SK-N-SH (cell line): ENCODE results near the gene AP3D1. TPM values are rescaled to one million over a fixed set of nuclear protein-coding genes. Genes with fewer than 3 reads are reported as not detected.

Experiments
- CTCF ChIA-PET: fragments of 300-600, 350-600 bp; formaldehyde crosslinking; extraction: SDS; loops from one replicate; lab custom pipeline; 2021; lab: Yijun Ruan, JAX
- POLR2A ChIA-PET: fragments of 350-600 bp; sonication (Branson Sonifier 250); formaldehyde crosslinking; extraction: SDS; loops from one replicate; lab custom pipeline; 2020; ENCODE audit warnings: antibody characterized with exemption, inconsistent platforms; lab: Yijun Ruan, JAX
- DNase-seq: peaks from one replicate; pipeline ENCODE4 v3.0.0; 2012
- H2AFZ ChIP-seq: fragments of 200-600 bp; sonication (generic); 2 replicates; pipeline ENCODE4 v1.8.1; 2016; ENCODE audit warnings: antibody characterized with exemption, mild to moderate bottlenecking, low read depth
- H3F3A ChIP-seq: fragments of 200-600 bp; sonication (generic); replicated peaks from 2 replicates; pipeline ENCODE3; 2016; ENCODE audit warnings: antibody characterized with exemption, mild to moderate bottlenecking; ENCODE audit not compliant: insufficient read depth
- H3K27ac ChIP-seq, 2 experiments: fragments of 200-500 bp in 1 of 2; fragments of 200-600 bp in 1 of 2; sonication (Bioruptor generic) in 1 of 2; sonication (generic), shearing (Covaris generic) in 1 of 2; 2 replicates each; pipeline versions ENCODE4 v1.5.1 to v1.6.1; 2014 to 2016; ENCODE audit warnings: low read depth in 2 of 2, inconsistent platforms in 1 of 2, low read length in 1 of 2, mild to moderate bottlenecking in 1 of 2, mixed read lengths in 1 of 2
- H3K27me3 ChIP-seq: fragments of 200-600 bp; sonication (generic), shearing (Covaris generic); 2 replicates; pipeline ENCODE4 v1.6.1; 2016; ENCODE audit warnings: mixed run types; ENCODE audit not compliant: insufficient read depth
- H3K36me3 ChIP-seq, 2 experiments: fragments of 200-500 bp in 1 of 2; fragments of 200-600 bp in 1 of 2; sonication (Bioruptor generic) in 1 of 2; sonication (generic) in 1 of 2; replicated peaks in 1 of 2; 2 replicates each; pipeline versions ENCODE3 to v1.5.1; 2014 to 2016; ENCODE audit warnings: low read length in 1 of 2, mild to moderate bottlenecking in 1 of 2; ENCODE audit not compliant: insufficient read depth in 2 of 2, control insufficient read depth in 1 of 2
- H3K4me1 ChIP-seq, 2 experiments: fragments of 200-500 bp in 1 of 2; fragments of 200-600 bp in 1 of 2; sonication (Bioruptor generic) in 1 of 2; sonication (generic), shearing (Covaris generic) in 1 of 2; 2 replicates each; pipeline versions ENCODE4 v1.5.1 to v1.6.1; 2014 to 2016; ENCODE audit warnings: low read depth in 1 of 2, low read length in 1 of 2, mixed run types in 1 of 2; ENCODE audit not compliant: insufficient read depth in 2 of 2, control insufficient read depth in 1 of 2
- H3K4me2 ChIP-seq: fragments of 200-600 bp; sonication (generic), shearing (Covaris generic); 2 replicates; pipeline ENCODE4 v1.6.1; 2017; ENCODE audit warnings: mixed run types
- H3K4me3 ChIP-seq, 2 experiments: fragments of 200-500 bp in 1 of 2; fragments of 200-600 bp in 1 of 2; sonication (Bioruptor generic) in 1 of 2; sonication (generic), shearing (Covaris generic) in 1 of 2; 2 replicates each; pipeline versions ENCODE4 v1.5.1 to v1.8.1; 2014 to 2016; ENCODE audit warnings: low read depth in 2 of 2, inconsistent platforms in 1 of 2, low read length in 1 of 2, mild to moderate bottlenecking in 1 of 2, mixed read lengths in 1 of 2, moderate library complexity in 1 of 2
- H3K79me2 ChIP-seq: fragments of 200-600 bp; sonication (generic); 2 replicates; pipeline ENCODE4 v1.8.1; 2017; ENCODE audit warnings: mild to moderate bottlenecking; ENCODE audit not compliant: insufficient read depth
- H3K9ac ChIP-seq: fragments of 200-600 bp; sonication (generic); 2 replicates; pipeline ENCODE4 v1.6.1; 2017; ENCODE audit warnings: mixed run types
- H3K9me2 ChIP-seq: fragments of 200-600 bp; sonication (generic); 2 replicates; pipeline ENCODE4 v1.6.1; 2017; ENCODE audit warnings: mixed run types
- H3K9me3 ChIP-seq: fragments of 200-600 bp; sonication (generic); 2 replicates; pipeline ENCODE4 v1.6.1; 2017; ENCODE audit warnings: mixed run types, mild to moderate bottlenecking, moderate library complexity
- H4K20me1 ChIP-seq: fragments of 200-600 bp; sonication (generic); 2 replicates; pipeline ENCODE4 v1.6.1; 2017; ENCODE audit warnings: mild to moderate bottlenecking, mixed run types; ENCODE audit not compliant: insufficient read depth
- CHD2 ChIP-seq: fragments of 150-350 bp; IDR thresholded peaks from 2 replicates; pipeline ENCODE4 v1.6.1; 2018; ENCODE audit warnings: low read length; ENCODE audit not compliant: partially characterized antibody
- EZH2phosphoT487 ChIP-seq: fragments of 200-600 bp; sonication (generic); IDR thresholded peaks from 2 replicates; pipeline ENCODE4 v1.6.1; 2017; ENCODE audit warnings: low read depth, mixed run types, mild to moderate bottlenecking, antibody characterized with exemption, moderate library complexity, borderline replicate concordance
- FOXM1 ChIP-seq: IDR thresholded peaks from 2 replicates; pipeline ENCODE4 v1.4.0; 2012; ENCODE audit warnings: low read depth, mild to moderate bottlenecking
- MAX ChIP-seq: IDR thresholded peaks from 2 replicates; pipeline ENCODE4 v1.4.0; 2012; ENCODE audit warnings: low read depth
- MXI1 ChIP-seq: IDR thresholded peaks from 2 replicates; pipeline ENCODE4 v1.6.1; 2012; ENCODE audit warnings: mild to moderate bottlenecking, low read depth, low read length, improper control_type of control experiment
- NRF1 ChIP-seq: IDR thresholded peaks from 2 replicates; pipeline ENCODE4 v1.6.1; 2012; ENCODE audit warnings: low read depth, mild to moderate bottlenecking, low read length
- PBX3 ChIP-seq: IDR thresholded peaks from 2 replicates; pipeline ENCODE4; 2012
- RAD21 ChIP-seq: IDR thresholded peaks from 2 replicates; pipeline ENCODE4 v1.6.1; 2012; ENCODE audit warnings: mild to moderate bottlenecking, low read length
- RCOR1 ChIP-seq: fragments of 150-350 bp; IDR thresholded peaks from 2 replicates; pipeline ENCODE4 v1.6.1; 2017; ENCODE audit warnings: antibody characterized with exemption, low read length
- REST ChIP-seq: IDR thresholded peaks from 2 replicates; pipeline ENCODE4 v1.6.1; 2012; ENCODE audit warnings: mild to moderate bottlenecking, low read depth, low read length, moderate library complexity
- SMC3 ChIP-seq: IDR thresholded peaks from 2 replicates; pipeline ENCODE4 v1.6.1; 2012; ENCODE audit warnings: low read depth, low read length, improper control_type of control experiment
- TAF1 ChIP-seq: IDR thresholded peaks from 2 replicates; pipeline ENCODE4 v1.6.1; 2012; ENCODE audit warnings: low read depth, mild to moderate bottlenecking, low read length, moderate library complexity, borderline replicate concordance
- TCF12 ChIP-seq: IDR thresholded peaks from 2 replicates; pipeline ENCODE4 v1.4.0; 2012
- USF1 ChIP-seq: IDR thresholded peaks from 2 replicates; pipeline ENCODE4 v1.4.0; 2012; ENCODE audit warnings: low read depth, borderline replicate concordance
- YY1 ChIP-seq: IDR thresholded peaks from 2 replicates; pipeline ENCODE4 v1.4.0; 2012; ENCODE audit warnings: low read depth, mild to moderate bottlenecking
- ZBTB33 ChIP-seq: IDR thresholded peaks from 2 replicates; pipeline ENCODE4 v1.4.0; 2012; ENCODE audit warnings: low read depth, borderline replicate concordance
- WGBS: methylation state at CpG from one replicate; pipeline ENCODE4 v1.1.6; 2017; ENCODE audit warnings: low lambda C conversion rate; 5-methylcytosine and 5-hydroxymethylcytosine counted together
- polyA plus RNA-seq, 3 experiments: library from polyadenylated mRNA; depleted of rRNA; stranded (reverse); fragments of >200 nt; gene quantifications; 2 replicates each; pipeline ENCODE4 v1.2.3, GENCODE V29; 2012

The AP3D1 gene
- polyA plus RNA-seq, 1 of the 3 experiments (the other 2 are of a cell fraction): 127 TPM

GRCh38 chr19:2187159-2187558 lies 35.8 kb upstream of the AP3D1 start:
- no peak for DNase-seq
- no peak for TF ChIP-seq TCF12
- no peak for TF ChIP-seq USF1
- TF ChIP-seq CHD2: no peak
- TF ChIP-seq PBX3: no peak
- no peak for TF ChIP-seq MXI1
- TF ChIP-seq TAF1: no peak
- no peak for TF ChIP-seq SMC3
- TF ChIP-seq EZH2phosphoT487: no peak
- TF ChIP-seq FOXM1: no peak
- TF ChIP-seq MAX: no peak
- no peak for TF ChIP-seq REST
- no peak for TF ChIP-seq RCOR1
- TF ChIP-seq YY1: no peak
- TF ChIP-seq ZBTB33: no peak
- no peak for TF ChIP-seq RAD21
- no peak for TF ChIP-seq NRF1
- no peak overlapping the region for H3K9ac ChIP-seq
- ChIA-PET POLR2A (interaction anchor here (0.5 kb wide), 1 partner anchor 225 kb away, joined by 5 read pairs; no protein-coding TSS in a partner anchor), CTCF (interaction anchor here (1.0 to 1.1 kb wide), 2 partner anchors 49 to 128 kb away, joined by 3 to 4 read pairs; partner anchors contain the start of gene PLEKHJ1)
- no peak overlapping the region for H3K27ac ChIP-seq
- H4K20me1 ChIP-seq: peaks cover 63% of the 10 kb centered on the region
- no peaks in the 10 kb centered on the region for H3K4me1 ChIP-seq
- H3K4me2 ChIP-seq: no peak overlapping the region
- H3K36me3 ChIP-seq: peaks cover 4 to 29% of the 10 kb centered on the region in 2 experiments
- no peak overlapping the region for H3K4me3 ChIP-seq
- H2AFZ ChIP-seq: no peak overlapping the region
- WGBS: 100% methylated on average over 3 of the region's 13 CpGs
- no peaks in the 10 kb centered on the region for H3K9me2 ChIP-seq
- peaks cover 79% of the 10 kb centered on the region for H3K79me2 ChIP-seq
- H3K27me3 ChIP-seq: no peaks in the 10 kb centered on the region
- H3K9me3 ChIP-seq: no peaks in the 10 kb centered on the region
- peaks cover 3% of the 10 kb centered on the region for H3F3A ChIP-seq
